NCI-H2227 (cell line): ENCODE measurements around the gene CX3CR1.

Experiments
- DNase-seq: peaks from one replicate; lab custom pipeline; 2025; ENCODE audit not compliant: unreplicated experiment; lab: John Stamatoyannopoulos, UW

The CX3CR1 gene

DNA sequence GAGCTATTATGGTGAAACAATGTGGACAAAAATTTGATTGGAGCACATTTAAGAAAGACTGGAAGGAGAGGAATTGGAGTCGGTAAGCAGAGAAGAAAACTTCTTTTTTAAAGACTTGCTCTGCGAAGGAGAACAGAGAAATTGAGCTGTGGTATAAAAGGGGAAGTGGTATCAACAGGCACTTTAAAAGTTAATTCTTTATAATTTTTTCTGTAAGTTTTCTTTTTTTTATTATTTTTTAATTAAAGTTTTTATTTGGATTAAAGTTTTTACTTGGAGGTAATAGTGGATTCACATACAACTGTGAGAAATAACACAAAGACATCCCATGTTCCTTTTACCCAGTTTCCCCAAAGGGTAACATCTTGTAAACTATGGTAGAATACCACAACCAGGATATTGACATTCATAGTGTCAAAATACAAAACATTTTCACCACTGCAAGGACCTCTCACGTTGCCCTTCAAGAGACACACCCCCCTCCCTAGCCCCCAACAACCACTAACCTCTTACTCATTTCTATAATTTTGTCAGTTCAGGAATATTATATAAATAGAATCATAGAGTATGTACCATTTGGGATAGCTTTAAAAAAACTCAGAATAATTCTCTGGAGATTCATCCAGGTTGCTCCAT, 53.6 kb downstream of the CX3CR1 start:
- no peak for DNase-seq

DNA sequence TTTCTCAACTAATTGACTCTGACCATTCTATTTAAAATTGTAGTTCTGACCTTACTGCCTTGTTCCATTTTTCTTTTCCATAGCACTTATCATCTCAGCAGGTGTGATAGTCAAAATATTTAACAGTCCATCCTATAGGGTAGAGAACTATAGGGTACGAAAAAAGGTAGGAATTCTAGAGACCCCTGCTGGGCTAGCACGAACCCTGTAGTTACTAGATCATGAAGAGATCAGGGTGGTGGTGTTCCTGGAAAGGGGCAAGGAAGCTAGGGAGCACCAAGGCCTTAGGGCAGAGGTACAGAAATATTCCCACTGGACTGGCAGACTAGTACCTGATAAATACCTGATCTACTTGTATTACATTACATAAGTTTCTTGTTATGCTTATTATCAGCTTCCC, 55.5 kb downstream of the CX3CR1 start:
- DNase-seq = no peak

DNA sequence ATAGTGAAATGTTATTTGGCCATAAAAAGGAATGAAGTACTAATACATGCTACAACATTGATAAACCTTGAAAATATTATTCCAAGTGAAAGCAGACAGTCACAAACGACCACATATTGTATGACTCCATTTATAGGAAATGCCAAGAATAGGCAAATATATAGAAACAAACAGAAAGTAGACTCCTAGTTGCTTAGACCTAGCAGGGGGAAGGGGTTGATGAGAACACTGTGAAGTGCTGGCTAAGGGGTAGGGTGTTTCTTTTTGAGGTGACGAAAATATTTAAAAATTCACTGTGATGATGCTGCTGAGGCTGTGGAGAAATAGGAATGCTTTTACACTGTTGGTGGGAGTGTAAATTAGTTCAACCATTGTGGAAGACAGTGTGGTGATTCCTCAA, 56.9 kb downstream of the CX3CR1 start:
- DNase-seq = no peak

DNA sequence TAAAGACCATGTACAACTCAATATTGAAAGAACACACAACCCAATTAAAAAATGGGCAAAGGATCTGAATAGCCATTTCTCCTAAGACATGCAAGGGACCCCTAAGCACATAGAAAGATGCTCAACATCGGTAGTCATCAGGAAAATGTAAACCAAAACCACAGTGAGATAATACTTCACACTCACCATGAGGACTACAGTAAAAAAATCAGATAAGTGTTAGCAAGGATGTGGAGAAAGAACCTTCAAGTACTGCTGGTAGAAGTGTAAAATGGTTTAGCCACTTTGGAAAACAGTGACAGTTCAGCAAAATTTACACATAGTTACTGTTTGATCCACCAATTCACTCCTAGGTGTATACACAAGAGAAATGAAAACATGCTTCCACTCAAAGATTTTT, 57.4 kb downstream of the CX3CR1 start:
- no peak for DNase-seq

DNA sequence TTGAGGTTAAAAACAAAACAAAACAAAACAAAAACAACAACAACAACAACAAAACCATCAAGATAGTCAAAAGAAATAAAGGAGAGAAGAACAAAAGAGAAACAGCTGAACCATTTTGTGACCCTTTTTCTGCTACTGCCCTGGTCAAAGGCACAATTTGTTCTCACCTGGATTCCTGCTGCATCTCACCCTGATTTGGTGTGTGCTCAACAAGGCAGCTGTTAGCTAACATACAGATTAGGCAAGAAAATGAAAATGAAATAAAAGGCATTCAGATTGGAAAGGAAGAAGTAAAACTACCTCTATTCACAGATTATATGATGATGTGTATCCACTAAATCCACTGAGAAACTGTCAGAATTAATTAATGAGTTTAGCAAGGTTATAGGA, 58.7 kb downstream of the CX3CR1 start:
- DNase-seq = no peak

DNA sequence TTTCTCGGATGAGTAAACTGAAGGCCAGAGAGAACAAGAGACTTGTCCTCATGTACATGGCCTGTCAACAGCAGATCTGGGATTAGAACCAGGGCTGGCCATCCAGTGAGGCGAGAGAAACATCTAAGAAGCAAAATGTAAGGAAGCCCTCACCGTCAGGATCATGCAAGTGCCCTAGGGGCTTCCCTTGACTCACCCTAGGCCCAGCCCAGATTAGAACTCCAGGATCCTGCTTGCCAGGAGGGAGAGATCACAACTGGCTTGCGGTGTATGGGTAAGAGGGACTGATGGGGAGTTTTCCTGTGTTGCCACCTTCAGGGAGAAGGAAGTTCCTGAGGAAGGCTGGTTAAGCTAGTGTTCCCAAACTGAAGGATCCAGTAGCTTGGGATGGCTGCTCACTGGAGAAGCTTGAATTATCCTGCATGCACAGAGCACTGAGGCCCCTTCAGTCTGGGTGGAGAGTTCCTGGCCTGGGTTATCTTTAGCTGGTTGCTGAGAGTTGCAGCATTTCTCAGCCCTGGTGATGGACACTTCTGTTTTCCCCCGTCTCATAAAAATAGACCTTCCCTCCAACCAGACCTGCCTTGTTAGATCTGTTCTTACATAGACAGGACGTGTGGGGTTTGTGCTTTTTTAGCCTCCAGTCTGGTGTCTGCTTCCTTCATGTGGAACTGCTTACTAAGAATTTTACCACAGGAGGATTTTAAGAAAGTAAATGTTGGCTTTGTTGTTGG, 59.3 kb downstream of the CX3CR1 start:
- DNase-seq = no peak

DNA sequence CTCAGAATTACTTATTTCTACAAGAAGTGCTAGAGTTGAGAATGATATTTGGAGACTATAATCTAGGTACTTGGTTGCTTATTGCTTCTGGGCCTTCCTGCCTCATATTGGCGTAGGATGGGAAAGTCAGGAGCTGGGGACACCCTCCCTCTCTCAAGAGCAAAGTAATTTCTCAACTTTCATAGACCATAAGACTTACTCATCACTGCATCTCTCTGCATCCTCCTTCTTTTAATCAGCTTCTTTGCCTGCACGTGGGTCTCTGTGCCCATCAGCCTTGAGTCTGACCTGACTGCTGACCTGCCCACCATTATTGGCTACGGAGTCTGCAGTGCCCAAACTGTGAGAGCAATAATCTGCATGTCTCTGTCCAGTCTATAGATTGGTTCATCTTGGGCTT, 60.1 kb downstream of the CX3CR1 start:
- no peak for DNase-seq

DNA sequence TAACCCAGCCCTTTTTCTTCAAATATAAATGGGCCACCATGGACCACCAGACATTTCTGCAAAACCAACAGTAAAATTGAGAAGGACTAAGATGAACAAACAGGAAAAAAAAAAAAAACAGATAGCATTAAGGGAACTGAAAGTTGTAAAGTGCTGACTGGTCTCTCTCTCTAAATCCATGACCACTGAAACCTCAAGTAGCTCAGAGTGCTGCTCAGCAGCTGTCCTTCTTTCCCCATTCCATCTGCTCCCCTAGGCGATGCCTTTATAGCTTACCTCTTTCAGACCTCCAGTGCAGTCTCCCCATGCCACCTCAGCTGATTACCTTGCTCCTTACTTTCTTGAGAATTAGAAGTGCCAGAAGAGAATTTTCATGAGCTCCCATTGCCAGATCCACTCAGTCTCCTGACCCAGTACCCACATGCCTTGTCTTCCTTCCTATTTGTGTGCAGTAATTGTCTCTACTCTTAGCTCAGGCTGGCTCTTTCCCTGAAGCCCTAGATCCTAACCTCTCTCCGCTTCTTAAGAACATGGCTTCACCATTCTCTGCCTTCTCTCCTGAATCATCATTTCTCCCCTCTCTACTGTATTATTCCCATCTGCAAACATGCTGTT, 63.6 kb downstream of the CX3CR1 start:
- no peak for DNase-seq

DNA sequence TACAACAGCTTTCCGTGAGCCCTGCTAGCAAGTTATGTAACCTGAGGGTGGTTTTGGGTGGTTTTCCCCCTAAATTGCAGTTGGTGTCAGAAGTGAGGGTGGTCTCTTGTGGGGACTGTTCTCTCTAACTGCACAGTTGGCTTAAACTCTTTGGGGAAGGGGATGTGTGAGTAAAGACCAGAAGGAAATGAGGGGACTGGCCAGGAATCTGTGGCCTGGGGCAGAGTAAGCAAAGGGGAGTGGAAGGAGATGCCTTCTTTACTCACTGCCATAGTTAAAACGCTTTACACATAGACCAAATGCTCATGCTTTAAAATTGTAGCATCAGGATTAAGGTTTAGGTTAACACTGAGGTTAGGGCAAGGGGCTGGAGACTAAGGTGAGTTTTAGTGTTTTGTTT, 66.2 kb downstream of the CX3CR1 start:
- no peak for DNase-seq
